Hematopoietic multipotent progenitor cell treated with erythropoietin and hydrocortisone succinate and interleukin-3 and kit ligand, for 6 days (in vitro differentiated cells): ENCODE results near the gene TMEM145.
"Not testable (repeated sequence)": the region's sequence is repeated elsewhere in the genome, so short reads cannot be mapped to it uniquely, and the experiment has no call there.

Source experiments
- DNase-seq: peaks from one replicate; pipeline ENCODE4 v3.0.0-alpha.2; 2015

Gene TMEM145

DNA sequence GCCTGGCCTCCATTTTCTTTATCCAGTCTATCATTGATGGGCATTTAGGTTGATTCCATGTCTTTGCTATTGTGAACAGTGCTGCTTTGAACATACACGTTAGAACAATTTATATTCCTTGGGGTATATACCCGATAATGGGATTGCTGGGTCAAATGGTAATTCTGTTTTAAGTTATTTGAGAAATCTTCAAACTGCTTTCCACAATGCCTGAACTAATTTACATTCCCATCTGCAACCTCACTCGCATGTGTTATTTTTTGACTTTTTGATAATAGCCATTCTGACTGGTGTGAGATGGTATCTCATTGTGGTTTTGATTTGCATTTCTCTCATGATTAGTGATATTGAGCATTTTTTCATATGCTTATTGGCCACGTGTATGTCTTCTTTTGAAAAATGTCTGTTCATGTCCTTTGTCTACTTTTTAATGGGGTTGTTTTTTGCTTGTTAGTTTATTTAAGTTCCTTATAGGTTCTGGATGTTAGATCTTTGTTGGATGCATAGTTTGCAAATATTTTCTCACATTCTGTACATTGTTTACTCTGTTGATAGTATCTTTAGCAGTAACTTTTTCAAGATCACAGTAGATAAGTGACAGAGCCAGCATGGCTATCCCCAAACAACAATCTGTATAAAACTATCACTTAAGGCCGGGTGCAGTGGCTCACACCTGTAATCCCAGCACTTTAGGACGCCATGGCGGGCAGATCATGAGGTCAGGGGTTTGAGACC is 26.2 kb downstream of the TMEM145 start:
- not testable (repeated sequence) for DNase-seq

DNA sequence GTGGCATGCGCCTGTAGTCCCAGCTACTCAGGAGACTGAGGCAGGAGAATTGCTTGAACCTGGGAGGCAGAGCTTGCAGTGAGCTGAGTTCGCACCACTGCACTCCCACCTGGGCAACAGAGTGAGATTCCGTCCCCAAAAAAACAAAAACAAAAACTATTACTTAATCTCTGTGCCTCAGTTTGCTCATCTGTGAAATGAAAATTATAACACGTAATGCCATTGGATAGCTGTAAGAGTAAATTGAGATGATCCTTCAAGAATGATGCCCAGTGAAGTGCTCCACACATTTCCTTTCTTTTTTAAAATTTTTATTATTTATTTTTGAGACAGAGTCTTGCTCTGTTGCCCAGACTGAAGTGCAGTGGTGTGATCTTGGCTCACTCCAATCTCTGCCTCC is 26.8 kb downstream of the TMEM145 start:
- DNase-seq: not testable (repeated sequence)

DNA sequence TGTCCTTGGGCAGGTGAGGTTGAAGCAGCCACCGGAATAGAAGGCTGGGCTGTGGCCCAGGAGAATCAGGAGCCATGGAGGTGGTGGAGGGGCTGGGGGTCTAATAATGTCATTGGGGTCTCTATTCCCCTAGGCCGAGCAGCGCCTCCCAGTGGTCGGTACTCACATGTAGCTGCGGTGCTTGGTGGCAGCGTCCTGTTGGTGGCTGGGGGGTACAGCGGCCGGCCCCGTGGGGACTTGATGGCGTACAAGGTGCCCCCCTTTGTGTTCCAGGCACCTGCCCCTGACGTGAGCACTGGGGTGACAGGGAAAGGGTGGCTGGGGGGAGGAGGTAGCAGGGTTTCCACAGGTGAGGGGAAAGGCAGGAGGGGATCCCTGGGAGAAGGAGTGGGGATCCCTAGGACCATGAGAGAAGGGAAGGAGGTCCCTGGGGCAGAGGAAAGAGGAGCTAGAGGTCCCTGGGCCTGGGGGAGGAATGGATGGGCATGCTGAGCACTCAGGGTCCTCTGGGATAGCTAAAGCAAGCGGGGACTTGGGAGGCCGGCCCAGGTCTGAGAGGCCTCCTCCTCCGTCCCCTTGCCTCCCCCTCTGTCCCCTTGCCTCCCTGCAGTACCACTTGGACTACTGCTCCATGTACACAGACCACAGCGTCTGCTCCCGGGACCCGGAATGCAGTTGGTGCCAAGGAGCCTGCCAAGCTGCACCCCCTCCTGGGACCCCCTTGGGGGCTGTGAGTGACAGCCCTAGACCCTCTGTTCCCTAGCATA is 30.4 kb downstream of the TMEM145 start:
- no peak for DNase-seq

DNA sequence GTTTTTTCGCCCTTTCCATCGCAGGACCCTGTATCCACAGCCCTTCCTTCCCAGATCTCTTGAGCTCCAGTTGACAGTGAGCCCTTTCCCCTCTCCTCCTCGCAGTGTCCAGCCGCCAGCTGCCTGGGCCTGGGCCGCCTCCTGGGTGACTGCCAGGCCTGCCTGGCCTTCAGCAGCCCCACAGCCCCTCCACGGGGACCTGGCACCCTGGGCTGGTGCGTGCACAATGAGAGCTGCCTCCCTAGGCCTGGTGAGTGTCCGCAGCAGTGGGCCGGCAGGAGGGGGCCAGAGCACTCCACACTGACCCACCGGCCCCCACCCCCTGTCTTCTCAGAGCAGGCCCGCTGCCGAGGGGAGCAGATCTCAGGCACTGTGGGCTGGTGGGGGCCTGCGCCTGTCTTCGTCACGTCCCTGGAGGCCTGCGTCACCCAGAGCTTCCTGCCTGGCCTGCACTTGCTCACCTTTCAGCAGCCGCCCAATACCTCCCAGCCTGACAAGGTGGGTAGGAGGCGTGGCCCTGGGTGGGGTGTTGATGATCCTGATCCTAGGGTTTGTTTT is 31.3 kb downstream of the TMEM145 start:
- DNase-seq: no peak

DNA sequence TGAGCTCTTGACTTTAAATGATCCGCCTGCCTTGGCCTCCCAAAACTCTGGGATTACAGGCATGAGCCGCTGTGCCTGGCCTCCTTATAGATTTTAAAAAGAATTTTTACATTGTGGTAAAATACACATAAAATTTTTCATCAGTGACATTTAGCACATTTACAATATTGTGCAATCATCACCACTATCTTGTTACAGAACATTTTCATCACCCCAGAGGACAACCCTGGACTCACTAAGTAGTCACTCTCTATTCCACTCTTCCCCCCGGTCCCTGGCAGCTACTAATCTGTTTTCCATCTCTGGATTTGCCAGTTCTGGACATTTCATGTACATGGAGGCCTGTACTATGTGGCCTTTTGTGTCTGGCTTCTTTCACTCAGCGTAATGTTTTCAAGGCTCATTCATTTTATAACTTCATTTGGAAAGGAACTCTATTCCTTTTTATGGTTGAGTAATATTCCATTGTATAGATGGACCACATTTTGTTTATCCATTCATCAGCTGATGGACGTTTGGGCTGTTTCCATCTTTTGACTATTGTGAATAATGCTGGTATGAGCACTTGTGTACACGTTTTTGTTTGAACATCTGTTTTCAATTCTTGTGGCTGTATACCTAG is 32.2 kb downstream of the TMEM145 start:
- DNase-seq: no peak

DNA sequence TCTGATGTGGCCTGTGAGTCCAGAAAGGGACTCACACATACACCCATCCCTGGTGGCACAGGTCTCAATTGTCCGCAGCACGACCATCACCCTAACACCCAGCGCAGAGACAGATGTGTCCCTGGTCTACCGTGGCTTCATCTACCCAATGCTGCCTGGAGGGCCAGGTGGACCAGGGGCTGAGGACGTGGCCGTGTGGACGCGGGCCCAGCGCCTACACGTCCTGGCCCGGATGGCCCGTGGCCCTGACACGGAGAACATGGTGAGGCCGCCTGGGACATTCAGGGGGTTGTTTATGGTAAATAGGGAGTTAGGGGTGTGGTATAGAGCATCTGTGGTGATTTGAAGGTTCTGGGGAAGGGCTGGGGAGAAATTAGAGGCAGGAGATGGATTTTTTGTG is 35.1 kb downstream of the TMEM145 start:
- DNase-seq: no peak

DNA sequence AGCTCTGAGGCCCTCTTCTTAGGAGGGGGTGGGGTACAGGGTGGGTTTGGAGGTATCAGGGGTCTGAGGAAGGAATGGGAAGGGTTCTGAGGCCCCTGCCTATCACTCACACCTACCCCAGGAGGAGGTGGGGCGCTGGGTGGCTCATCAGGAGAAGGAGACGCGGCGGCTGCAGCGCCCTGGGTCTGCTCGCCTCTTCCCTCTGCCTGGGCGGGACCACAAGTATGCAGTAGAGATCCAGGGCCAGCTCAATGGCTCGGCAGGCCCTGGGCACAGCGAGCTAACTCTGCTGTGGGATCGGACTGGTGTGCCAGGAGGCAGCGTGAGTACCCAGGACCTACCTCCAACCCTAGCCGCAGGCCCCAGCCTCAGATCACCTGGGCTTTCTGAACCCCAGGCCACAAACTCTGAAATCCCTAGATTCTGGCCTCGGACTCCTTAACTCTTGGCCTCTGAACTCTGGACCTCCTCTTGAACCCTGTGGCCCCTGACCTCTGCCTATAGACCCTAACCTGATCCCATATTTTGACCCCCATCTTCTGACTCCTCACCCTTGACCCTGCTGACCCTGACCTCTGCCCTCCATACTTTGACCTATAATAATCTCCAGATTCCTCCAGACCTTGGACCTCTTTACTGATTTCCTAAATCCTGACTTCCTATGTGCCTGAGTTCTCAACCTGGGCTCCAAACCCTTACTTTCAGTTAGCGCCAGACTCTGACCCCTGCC is 36.4 kb downstream of the TMEM145 start:
- DNase-seq: no peak

DNA sequence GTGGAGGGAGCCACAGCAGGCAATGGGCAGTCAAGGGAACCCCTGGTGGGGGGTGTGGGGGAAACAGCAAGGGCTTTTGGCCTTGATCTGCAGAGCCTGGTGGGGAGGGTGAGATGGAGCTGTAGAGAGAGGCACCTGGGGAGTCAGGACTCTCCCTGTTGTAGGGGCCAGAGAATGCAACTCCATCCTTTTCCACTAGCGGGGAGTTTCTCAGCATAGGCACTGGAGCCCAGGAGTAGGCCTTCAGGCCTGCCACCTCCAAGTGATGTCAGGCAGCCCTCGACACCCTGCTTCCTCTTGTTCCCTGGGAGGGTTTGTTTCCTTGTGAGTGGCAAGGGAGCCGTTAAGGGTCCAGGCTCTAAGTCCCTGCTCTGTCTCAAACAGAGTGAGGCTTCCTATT is 37.3 kb downstream of the TMEM145 start:
- DNase-seq: no peak

DNA sequence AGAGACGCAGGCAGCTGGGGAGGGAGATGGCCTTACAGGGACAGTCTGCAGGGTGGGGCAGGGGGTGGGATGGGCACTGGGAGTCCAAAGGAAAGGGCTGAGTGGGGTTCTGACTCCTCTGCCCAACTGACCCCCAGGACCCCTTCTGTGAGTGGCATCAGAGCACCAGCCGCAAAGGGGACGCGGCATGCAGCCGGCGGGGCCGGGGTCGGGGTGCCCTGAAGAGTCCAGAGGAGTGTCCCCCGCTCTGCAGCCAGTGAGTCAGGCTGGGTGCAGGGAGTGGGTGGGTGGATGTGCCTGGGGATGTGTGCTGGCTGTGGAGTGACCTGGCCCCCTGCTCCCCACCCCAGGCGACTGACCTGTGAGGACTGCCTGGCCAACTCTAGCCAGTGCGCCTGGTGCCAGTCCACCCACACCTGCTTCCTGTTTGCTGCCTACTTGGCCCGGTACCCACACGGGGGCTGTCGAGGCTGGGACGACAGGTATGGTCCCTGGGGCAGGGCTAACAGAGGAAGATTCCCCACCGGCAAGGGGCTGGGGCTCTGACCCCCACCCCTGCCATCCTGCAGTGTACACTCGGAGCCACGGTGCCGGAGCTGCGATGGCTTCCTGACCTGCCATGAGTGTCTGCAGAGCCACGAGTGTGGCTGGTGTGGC is 38.1 kb downstream of the TMEM145 start:
- DNase-seq: no peak

DNA sequence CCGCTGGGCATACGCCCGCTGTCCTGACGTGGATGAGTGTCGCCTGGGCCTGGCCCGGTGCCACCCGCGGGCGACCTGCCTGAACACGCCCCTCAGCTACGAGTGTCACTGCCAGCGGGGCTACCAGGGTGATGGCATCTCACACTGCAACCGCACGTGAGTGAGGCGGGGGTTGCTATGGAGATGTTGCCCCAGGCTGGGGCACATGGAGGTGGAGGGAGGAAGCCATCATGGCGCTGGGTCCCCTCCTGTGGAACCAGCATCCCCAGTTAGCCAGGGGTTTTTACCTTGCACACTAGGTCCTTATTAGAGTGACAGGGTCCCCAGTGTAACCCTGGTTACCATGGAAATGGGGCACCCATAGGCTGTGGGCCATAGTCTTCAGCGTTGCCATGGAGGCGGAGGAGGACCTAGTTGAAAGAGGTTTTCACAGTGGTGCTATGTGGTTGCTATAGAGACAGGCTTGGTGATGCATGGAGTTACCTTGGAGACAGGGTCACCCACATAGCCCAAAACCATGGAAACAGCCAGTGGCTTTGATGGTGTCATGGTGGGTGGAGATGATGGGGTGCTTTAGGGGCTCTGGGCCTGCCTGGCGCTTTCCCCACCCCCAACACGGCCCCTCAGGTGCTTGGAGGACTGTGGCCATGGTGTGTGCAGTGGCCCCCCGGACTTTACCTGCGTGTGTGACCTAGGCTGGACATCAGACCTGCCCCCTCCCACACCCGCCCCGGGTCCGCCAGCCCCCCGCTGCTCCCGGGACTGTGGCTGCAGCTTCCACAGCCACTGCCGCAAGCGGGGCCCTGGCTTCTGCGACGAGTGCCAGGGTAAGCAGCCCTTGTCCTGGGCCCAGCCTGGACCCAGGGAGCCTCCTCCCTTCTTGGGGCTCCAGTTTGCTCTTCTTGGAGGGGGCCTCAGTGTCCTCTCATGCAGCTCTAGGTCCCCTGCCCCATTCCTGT is 39.5 kb downstream of the TMEM145 start:
- peak; percentile 10 for DNase-seq

DNA sequence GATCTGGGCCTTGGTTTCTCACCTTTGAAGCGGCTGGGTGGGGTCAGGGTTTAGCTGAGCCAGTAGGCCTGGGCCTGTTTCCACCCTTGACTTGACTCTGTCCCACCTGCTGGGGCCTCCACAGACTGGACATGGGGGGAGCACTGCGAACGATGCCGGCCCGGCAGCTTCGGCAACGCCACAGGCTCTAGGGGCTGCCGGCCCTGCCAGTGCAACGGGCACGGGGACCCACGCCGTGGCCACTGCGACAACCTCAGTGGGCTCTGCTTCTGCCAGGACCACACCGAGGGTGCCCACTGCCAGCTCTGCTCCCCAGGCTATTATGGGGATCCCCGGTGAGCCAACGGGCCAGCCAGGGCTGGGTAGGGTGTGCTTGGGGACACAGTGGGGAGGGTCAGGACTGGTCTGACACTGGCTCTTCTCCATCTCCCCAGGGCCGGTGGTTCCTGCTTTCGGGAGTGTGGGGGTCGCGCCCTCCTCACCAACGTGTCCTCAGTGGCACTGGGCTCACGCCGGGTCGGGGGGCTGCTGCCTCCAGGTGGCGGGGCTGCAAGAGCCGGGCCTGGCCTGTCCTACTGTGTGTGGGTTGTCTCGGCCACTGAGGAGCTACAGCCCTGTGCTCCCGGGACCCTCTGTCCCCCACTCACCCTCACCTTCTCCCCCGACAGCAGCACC is 40.4 kb downstream of the TMEM145 start:
- DNase-seq: no peak

DNA sequence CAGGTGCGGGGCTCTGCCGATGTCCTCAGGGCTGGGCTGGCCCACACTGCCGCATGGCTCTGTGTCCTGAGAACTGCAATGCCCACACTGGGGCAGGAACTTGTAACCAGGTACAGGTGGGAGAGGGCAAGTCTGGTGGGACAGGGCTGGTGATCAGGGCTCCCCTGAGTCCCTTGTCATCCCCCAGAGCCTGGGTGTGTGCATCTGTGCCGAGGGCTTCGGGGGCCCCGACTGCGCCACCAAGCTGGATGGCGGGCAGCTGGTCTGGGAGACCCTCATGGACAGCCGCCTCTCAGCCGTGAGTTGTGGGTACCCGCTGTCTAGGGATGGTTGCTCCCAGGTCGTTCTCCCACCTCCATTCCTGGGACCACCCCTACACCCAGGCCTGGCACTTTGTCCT is 42.8 kb downstream of the TMEM145 start:
- DNase-seq: no peak

DNA sequence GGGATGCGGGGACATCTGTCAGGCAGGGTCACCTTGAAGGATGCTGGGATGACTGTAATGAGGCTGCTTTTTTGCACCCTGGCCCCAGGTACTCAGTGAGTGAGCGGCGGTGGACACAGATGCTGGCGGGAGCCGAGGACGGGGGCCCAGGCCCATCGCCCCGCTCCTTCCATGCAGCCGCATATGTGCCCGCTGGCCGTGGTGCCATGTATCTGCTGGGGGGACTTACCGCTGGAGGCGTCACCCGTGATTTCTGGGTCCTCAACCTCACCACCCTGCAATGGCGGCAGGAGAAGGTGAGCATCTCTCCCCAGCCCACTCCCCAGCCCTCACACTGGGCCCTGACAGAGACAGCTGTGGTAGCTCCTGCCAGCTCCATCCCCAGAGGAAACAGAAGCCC is 43.6 kb downstream of the TMEM145 start:
- no peak for DNase-seq

DNA sequence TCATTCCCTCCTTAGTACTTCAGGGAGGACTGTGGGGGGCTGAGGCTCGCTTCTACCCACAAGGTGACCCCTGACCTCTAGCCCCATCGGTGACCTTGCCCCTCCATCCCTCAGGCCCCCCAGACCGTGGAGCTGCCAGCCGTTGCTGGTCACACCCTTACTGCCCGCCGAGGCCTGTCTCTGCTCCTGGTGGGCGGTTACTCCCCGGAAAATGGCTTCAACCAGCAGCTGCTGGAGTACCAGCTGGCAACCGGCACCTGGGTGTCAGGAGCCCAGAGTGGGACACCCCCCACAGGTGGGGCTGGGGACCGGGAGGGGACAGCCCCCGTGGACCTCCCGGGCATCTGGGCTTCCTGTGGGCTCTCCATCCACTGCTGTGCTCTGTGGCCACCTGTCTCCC is 44.2 kb downstream of the TMEM145 start:
- no peak for DNase-seq

DNA sequence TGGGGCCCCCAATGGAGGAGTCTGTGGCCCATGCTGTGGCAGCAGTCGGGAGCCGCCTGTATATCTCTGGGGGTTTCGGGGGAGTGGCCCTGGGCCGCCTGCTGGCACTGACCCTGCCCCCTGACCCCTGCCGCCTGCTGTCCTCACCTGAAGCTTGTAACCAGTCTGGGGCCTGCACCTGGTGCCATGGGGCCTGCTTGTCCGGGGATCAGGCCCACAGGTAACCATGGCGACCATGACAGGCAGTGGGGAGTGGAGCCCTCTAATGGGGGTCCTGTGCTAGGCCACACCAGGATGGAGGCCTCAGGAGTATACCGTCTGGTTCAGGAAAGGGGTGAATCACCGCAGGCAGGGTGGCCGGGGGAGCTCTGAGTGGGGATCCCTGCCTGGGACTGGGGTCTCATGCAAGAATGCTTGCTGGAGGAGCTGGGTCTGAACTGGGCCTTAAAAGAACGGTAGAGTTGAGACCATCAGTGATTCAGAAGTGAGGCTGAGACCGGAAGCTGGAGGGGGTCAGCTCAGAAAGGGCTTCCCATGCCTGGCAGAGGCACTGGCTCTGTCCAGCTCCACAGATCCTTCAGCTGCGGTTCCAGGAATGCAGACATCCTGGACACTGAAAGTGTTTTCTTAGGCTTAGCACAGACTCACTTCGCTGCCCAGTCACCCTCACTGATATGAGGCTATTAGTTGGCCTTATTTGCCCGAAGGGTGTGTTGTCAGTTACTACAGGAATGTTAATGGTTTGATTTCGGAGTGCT is 47.9 kb downstream of the TMEM145 start:
- DNase-seq: no peak

DNA sequence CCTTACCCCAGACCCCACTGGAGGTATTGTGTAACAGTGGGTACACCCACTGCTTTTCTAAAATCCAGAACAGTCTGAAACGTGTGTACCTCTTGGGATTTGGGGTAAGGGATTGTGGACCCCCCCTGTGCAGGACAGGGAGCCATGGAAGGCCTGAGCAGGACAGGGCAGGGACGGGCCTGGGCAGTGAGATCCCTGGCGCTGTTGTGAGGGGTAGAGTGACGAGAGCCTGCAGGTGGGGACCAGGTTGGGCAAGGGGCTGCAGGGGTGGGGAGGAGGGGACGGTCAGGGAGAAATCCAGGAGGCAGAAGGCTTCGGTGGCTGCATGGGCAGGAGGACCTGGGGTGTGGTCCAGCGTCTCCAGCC is 48.4 kb downstream of the TMEM145 start:
- DNase-seq: no peak

DNA sequence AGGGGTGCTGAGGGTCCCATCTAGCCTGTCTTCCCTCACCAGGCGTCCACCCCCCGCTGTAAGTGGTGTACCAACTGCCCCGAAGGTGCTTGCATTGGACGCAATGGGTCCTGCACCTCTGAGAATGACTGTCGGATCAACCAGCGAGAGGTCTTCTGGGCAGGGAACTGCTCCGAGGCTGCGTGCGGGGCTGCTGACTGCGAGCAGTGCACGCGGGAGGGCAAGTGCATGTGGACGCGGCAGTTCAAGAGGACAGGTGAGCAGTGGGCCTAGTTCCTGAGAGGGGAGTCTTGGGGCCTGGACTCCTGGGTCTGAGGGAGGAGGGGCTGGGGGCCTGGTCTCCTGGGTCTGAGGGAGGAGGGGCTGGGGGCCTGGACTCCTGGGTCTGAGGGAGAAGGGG is 49.2 kb downstream of the TMEM145 start:
- no peak for DNase-seq

DNA sequence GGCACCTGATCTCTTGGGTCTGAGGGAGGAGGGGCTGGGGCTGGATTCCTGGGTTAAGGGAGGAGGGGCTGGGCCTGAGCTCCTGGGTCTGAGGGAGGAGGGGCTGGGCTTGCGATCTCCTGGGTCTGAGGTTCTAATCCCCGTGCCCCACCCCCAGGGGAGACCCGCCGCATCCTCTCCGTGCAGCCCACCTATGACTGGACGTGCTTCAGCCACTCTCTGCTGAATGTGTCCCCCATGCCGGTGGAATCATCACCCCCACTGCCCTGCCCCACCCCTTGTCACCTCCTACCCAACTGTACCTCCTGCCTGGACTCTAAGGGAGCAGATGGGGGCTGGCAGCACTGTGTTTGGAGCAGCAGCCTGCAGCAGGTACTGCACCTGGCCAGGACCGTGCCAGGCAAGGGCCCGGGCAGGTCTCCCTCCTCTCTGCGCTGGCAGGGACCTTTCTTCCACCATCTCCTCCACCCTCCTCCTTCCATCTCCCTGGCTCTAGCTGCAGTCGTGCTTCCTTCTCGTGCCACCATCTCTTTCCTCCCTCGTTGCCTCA is 49.9 kb downstream of the TMEM145 start:
- no peak for DNase-seq

DNA sequence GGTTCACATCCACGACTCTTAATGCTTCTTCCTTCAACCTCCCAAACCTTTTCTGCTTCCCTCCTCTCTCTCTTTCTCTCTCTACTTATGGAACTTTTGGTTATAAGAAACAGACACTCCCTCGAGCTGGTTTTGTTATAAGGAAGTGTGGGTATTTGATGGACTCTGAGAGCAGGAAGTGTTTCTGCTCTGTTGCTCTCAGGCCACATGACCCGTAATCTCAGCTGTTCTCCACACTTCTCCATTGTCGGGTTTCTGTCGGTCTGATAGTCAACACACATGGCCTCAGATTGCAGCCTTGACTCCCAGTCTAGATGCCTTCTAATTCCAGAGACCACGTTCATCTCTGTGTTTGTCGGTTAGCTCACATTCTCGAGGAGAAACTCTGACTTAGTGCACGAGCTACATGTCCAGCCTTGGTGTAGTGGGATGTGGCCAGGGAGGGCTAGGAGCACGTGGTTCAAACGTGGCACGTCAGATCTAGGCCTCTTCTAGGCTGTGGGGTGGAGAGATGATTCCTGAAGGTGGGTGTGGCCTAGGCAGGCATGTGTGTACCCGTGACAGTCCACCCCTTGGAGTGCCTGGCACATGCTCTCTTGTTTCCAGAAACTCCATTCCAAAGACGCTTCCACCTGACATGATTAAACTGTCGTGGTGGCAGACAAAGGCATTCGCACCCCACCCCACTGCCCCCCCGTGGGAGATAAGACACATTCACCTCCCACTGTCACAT is 50.7 kb downstream of the TMEM145 start:
- no peak for DNase-seq
